B cell (primary cell): Measurements from ENCODE around the gene MLIP. TPM values are rescaled to one million over a fixed set of nuclear protein-coding genes. Genes with fewer than 3 reads are reported as not detected.

Experiments
- ATAC-seq: fragments of 200-7000 bp; cut with Tn5 transposase; one replicate; pipeline ENCODE4 v1.10.0; 2021; ENCODE audit warnings: low read depth, mild to moderate bottlenecking, moderate number of reproducible peaks, moderate library complexity
- CTCF ChIA-PET: fragments of 350-600 bp; sonication (Branson Sonifier 250); formaldehyde crosslinking; loops from one replicate; lab custom pipeline; 2021; ENCODE audit warnings: antibody characterized with exemption, inconsistent platforms; lab: Charles Lee
- POLR2A ChIA-PET: fragments of 350-600 bp; sonication (Branson Sonifier 250); formaldehyde crosslinking; loops from one replicate; lab custom pipeline; 2021; ENCODE audit warnings: antibody characterized with exemption; lab: Charles Lee
- DNase-seq: peaks from one replicate; pipeline ENCODE4 v3.0.0; 2013
- H2AFZ ChIP-seq: 2 replicates; pipeline ENCODE4 v1.6.1; 2012; ENCODE audit warnings: mild to moderate bottlenecking, low read depth, low read length; ENCODE audit not compliant: insufficient read depth, poor library complexity, severe bottlenecking
- H3K27ac ChIP-seq, 2 donors: 1 replicate in 1 of 2; 2 replicates in 1 of 2; pipeline ENCODE4 v1.5.1; 2012 to 2013; ENCODE audit warnings: low read length in 2 of 2, mild to moderate bottlenecking in 2 of 2, moderate library complexity in 1 of 2
- H3K27me3 ChIP-seq, 4 experiments: fragments of 200-600 bp in 1 of 4; sonication (generic) in 1 of 4; replicated peaks in 1 of 4; 1 replicate in 2 of 4; 2 replicates in 2 of 4; pipeline versions ENCODE4 v1.6.1 to v1.7.0; 2013 to 2016; ENCODE audit warnings: low read length in 3 of 4, mild to moderate bottlenecking in 2 of 4, mixed read lengths in 1 of 4, moderate library complexity in 1 of 4; ENCODE audit not compliant: insufficient read depth in 4 of 4, control insufficient read depth in 3 of 4; ENCODE audit errors: control extremely low read depth in 1 of 4
- H3K36me3 ChIP-seq, 2 experiments: replicated peaks in 1 of 2; 1 replicate in 1 of 2; 2 replicates in 1 of 2; pipeline versions ENCODE4 v1.6.1 to v1.7.1; 2013; ENCODE audit warnings: low read length in 1 of 2; ENCODE audit not compliant: insufficient read depth in 2 of 2, control insufficient read depth in 1 of 2; ENCODE audit errors: control extremely low read depth in 1 of 2, extremely low read depth in 1 of 2
- H3K4me1 ChIP-seq, 2 donors: fragments of 200-600 bp in 1 of 2; sonication (generic) in 1 of 2; 1 replicate in 1 of 2; 2 replicates in 1 of 2; pipeline versions ENCODE4 v1.5.1 to v1.6.1; 2013 to 2017; ENCODE audit warnings: low read length in 2 of 2; ENCODE audit not compliant: control insufficient read depth in 2 of 2, insufficient read depth in 2 of 2
- H3K4me2 ChIP-seq: replicated peaks from 2 replicates; pipeline ENCODE3; 2012; ENCODE audit warnings: mild to moderate bottlenecking, low read depth, low read length; ENCODE audit not compliant: poor library complexity, severe bottlenecking
- H3K4me3 ChIP-seq, 5 experiments: fragments of 200-600 bp in 1 of 5; sonication (generic) in 1 of 5; 1 replicate in 3 of 5; 2 replicates in 2 of 5; pipeline versions ENCODE4 v1.5.1 to v1.7.0; 2011 to 2016; ENCODE audit warnings: low read length in 4 of 5, mild to moderate bottlenecking in 4 of 5, low read depth in 2 of 5, control low read depth in 1 of 5, moderate library complexity in 1 of 5; ENCODE audit not compliant: insufficient read depth in 1 of 5; ENCODE audit errors: control extremely low read depth in 1 of 5, extremely low read depth in 1 of 5
- H3K79me2 ChIP-seq: fragments of 200-600 bp; sonication (generic); one replicate; pipeline ENCODE4 v1.6.0; 2016; ENCODE audit warnings: low read length; ENCODE audit not compliant: control insufficient read depth, insufficient read depth
- H3K9ac ChIP-seq: fragments of 200-600 bp; sonication (generic); 2 replicates; pipeline ENCODE4 v1.6.1; 2017; ENCODE audit warnings: mild to moderate bottlenecking, low read length, moderate library complexity
- H3K9me3 ChIP-seq, 3 donors: one replicate each; pipeline versions ENCODE4 v1.6.1 to v1.7.1; 2013; ENCODE audit warnings: low read length in 2 of 3; ENCODE audit not compliant: control insufficient read depth in 2 of 3, insufficient read depth in 1 of 3; ENCODE audit errors: control extremely low read depth in 1 of 3
- H4K20me1 ChIP-seq: 2 replicates; pipeline ENCODE4 v1.6.0; 2012; ENCODE audit warnings: mild to moderate bottlenecking, low read length; ENCODE audit not compliant: insufficient read depth, control insufficient read depth, poor library complexity, severe bottlenecking
- H3K27ac Mint-ChIP-seq: one replicate; pipeline ENCODE4 v1.8.0; 2021; ENCODE audit warnings: mixed read lengths
- H3K27me3 Mint-ChIP-seq: one replicate; pipeline ENCODE4 v1.8.0; 2021; ENCODE audit warnings: mixed read lengths
- H3K4me1 Mint-ChIP-seq: one replicate; pipeline ENCODE4 v1.8.0; 2021; ENCODE audit warnings: mixed read lengths
- H3K4me3 Mint-ChIP-seq: one replicate; pipeline ENCODE4 v1.8.0; 2021; ENCODE audit warnings: mixed read lengths
- H3K9me3 Mint-ChIP-seq: one replicate; pipeline ENCODE4 v1.8.0; 2022; ENCODE audit warnings: mixed read lengths; ENCODE audit not compliant: insufficient read depth
- EZH2 ChIP-seq: IDR thresholded peaks from 2 replicates; pipeline ENCODE4 v1.6.1; 2012; ENCODE audit warnings: borderline replicate concordance, low read depth, mild to moderate bottlenecking, moderate library complexity, low read length; ENCODE audit not compliant: insufficient read depth, poor library complexity, severe bottlenecking
- WGBS: methylation state at CpG from one replicate; pipeline ENCODE4 v1.1.5; 2013; ENCODE audit warnings: missing lambda C conversion rate; ENCODE audit not compliant: insufficient coverage; 5-methylcytosine and 5-hydroxymethylcytosine counted together
- intact Hi-C: fragments of 100-400 bp; cut with micrococcal nuclease; formaldehyde crosslinking; loops from one replicate; pipeline ENCODE4 v1.10.0; 2022
- polyA plus RNA-seq: library from polyadenylated mRNA; depleted of rRNA; stranded (reverse); fragments of >200 nt; gene quantifications from 2 replicates; pipeline ENCODE4 v1.2.3, GENCODE V29; 2012
- total RNA-seq, 2 donors: library from RNA; stranded (reverse); fragments of 120-200 nt in 1 of 2; gene quantifications; 1 replicate in 1 of 2; 2 replicates in 1 of 2; pipeline versions ENCODE4 v1.2.3 to v1.2.4, GENCODE V29; 2013 to 2022
- TF ChIP-seq, protein P1 (sequence below): fragments of 200-600 bp; IDR thresholded peaks from one replicate; pipeline ENCODE4 v1.8.0; 2022; ENCODE audit warnings: antibody characterized with exemption, mild to moderate bottlenecking

Gene MLIP
- total and polyA plus RNA-seq, 2 donors (not counting 1 experiment from before 2014, with no cell fraction given): not detected

DNA sequence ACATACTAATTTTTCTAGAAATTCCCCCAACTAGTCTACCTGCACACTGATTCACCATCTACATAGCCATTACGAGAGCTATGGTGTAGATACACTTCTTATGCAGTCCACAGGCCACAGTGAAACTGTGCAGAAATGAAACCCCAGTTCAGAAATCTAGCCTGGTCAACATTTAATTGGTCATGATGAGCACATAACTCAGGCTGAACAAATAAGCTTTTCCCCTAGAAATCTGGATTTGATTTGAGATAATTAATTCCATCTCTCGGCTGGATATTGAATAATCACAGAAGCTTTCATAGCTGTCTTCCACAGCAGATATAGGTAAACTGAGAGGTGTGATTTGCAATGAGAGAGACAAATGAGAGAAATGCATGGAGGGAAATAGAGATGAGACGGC, 174.4 kb downstream of the MLIP start:
- TF ChIP-seq EZH2: no peak
- TF ChIP-seq, protein P1, sequence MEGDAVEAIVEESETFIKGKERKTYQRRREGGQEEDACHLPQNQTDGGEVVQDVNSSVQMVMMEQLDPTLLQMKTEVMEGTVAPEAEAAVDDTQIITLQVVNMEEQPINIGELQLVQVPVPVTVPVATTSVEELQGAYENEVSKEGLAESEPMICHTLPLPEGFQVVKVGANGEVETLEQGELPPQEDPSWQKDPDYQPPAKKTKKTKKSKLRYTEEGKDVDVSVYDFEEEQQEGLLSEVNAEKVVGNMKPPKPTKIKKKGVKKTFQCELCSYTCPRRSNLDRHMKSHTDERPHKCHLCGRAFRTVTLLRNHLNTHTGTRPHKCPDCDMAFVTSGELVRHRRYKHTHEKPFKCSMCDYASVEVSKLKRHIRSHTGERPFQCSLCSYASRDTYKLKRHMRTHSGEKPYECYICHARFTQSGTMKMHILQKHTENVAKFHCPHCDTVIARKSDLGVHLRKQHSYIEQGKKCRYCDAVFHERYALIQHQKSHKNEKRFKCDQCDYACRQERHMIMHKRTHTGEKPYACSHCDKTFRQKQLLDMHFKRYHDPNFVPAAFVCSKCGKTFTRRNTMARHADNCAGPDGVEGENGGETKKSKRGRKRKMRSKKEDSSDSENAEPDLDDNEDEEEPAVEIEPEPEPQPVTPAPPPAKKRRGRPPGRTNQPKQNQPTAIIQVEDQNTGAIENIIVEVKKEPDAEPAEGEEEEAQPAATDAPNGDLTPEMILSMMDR: no peak
- ATAC-seq: no peak

DNA sequence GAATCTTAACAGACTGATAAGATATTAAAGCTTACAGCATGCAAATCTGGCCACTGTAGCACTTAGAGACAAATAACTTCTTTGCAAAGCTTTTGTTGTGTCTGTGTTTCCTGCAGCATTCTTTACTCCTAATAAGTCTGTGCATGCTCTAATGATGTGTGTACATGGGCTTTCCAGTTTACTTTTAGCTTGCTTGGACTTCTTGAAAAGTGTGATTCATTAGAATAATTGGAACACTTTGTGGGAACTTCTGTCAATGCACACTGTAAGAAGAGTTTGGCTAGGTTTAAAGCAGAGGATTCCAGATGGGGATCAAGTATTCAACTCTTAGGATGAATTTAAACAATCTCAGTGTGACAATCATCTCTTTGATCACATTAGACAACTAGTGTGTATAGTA, 174.9 kb downstream of the MLIP start:
- TF ChIP-seq EZH2: no peak
- TF ChIP-seq, protein P1: no peak
- no peak overlapping the region for H3K27ac ChIP-seq
- H3K4me1 ChIP-seq: no peaks in the 10 kb centered on the region
- H3K79me2 ChIP-seq: no peaks in the 10 kb centered on the region
- ATAC-seq (no peak), DNase-seq (no peak)
- H4K20me1 ChIP-seq: no peaks in the 10 kb centered on the region
- H3K9me3 ChIP-seq: no peaks in the 10 kb centered on the region
- H3K27ac Mint-ChIP-seq: no peak overlapping the region
- no peaks in the 10 kb centered on the region for H3K9me3 Mint-ChIP-seq
- H3K4me1 Mint-ChIP-seq: peaks cover 5% of the 10 kb centered on the region
- no peak overlapping the region for H3K4me2 ChIP-seq
- no peak overlapping the region for H2AFZ ChIP-seq
- no peaks in the 10 kb centered on the region for H3K36me3 ChIP-seq
- no peaks in the 10 kb centered on the region for H3K27me3 ChIP-seq
- no peak overlapping the region for H3K4me3 Mint-ChIP-seq
- intact Hi-C loops: no loop called here
- CTCF ChIA-PET: no interaction called here
- H3K9ac ChIP-seq: no peak overlapping the region
- no peaks in the 10 kb centered on the region for H3K27me3 Mint-ChIP-seq
- H3K4me3 ChIP-seq: no peak overlapping the region
- POLR2A ChIA-PET: no interaction called here

More for the DNA sequence above, 174.4 kb downstream of the MLIP start:
- POLR2A ChIA-PET: no interaction called here
- H3K79me2 ChIP-seq: no peaks in the 10 kb centered on the region
- Mint-ChIP-seq H3K9me3 (no peaks in the 10 kb centered on the region), H3K27ac (no peak overlapping the region), H3K4me1 (peaks cover 2% of the 10 kb centered on the region), H3K4me3 (no peak overlapping the region), H3K27me3 (no peaks in the 10 kb centered on the region)
- H2AFZ ChIP-seq: no peak overlapping the region
- CTCF ChIA-PET: no interaction called here
- H3K36me3 ChIP-seq: no peaks in the 10 kb centered on the region
- no peaks in the 10 kb centered on the region for H4K20me1 ChIP-seq
- no peak overlapping the region for H3K9ac ChIP-seq
- H3K9me3 ChIP-seq: no peaks in the 10 kb centered on the region
- intact Hi-C loops: no loop called here
- H3K27me3 ChIP-seq: no peaks in the 10 kb centered on the region
- H3K27ac ChIP-seq: no peak overlapping the region
- WGBS: 78% methylated on average over 1 of the region's 3 CpGs
- no peak for DNase-seq
- H3K4me1 ChIP-seq: no peaks in the 10 kb centered on the region
- H3K4me2 ChIP-seq: no peak overlapping the region
- no peak overlapping the region for H3K4me3 ChIP-seq
